Fibroblast of pulmonary artery (primary cell): Measurements from ENCODE around the gene TRRAP.
A peak's percentile ranks its signal among the peaks of the same experiment; 100 is the strongest.
"Not testable (repeated sequence)": the region's sequence is repeated elsewhere in the genome, so short reads cannot be mapped to it uniquely, and the experiment has no call there.

Experiments
- DNase-seq: peaks from one replicate; pipeline ENCODE4 v3.0.0-alpha.2; 2010; ENCODE audit warnings: low read depth
- H3K4me3 ChIP-seq: replicated peaks from 2 replicates; pipeline ENCODE4 v1.5.1; 2011; ENCODE audit warnings: low read depth, mild to moderate bottlenecking, control low read depth, low read length, moderate library complexity
- CTCF ChIP-seq: IDR thresholded peaks from 2 replicates; pipeline ENCODE4 v1.5.1; 2011; ENCODE audit warnings: mild to moderate bottlenecking, control low read depth, low read length, inconsistent platforms; ENCODE audit errors: missing control alignments

Gene TRRAP

GRCh38 chr7:99040104-99040958 lies 162.0 kb downstream of the TRRAP start:
- peak; percentile 66 for TF ChIP-seq CTCF
- H3K4me3 ChIP-seq, result no peak overlapping the region
- DNase-seq, result peak; percentile 91

DNA sequence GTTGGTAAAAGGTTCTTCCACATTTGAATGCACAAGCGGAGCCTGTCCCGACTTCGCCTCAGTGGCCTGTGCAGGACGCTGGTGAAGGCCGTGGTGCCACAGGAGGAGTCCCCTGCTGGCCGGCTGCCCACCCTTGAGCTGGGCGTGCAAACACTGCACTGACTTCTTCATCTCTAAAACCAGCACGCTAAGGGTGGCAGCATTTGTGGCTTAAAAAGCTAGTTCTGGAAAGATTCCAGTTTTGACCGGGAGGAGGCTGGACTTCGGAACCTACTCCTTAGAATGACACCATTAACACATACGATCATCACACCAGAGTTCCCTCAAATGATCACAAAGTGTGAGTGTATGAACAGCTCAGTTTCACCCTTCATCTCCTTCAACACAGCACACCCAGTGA lies 163.2 kb downstream of the TRRAP start:
- TF ChIP-seq CTCF, result no peak
- H3K4me3 ChIP-seq, result no peak overlapping the region
- DNase-seq, result no peak

DNA sequence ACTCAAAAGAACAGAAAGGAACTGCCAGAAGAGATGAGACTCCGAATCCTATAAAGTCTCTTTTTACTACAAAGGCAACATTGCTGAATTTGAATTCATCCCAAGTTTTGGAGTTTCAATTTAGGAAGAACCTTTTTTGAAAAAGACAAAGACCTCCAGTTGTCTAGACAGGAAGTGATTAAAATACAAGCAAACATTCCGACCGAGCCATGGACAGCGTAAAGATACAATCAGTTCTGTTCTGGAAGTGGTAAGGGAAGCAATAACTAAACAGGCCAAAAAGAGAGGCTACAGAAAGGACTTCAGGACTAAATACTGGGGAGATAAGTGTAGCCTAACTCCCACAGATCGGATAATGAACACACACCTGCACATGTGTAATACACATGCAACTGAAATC lies 164.6 kb downstream of the TRRAP start:
- TF ChIP-seq CTCF, result no peak
- peak; percentile 72 for DNase-seq
- H3K4me3 ChIP-seq, result no peak overlapping the region

DNA sequence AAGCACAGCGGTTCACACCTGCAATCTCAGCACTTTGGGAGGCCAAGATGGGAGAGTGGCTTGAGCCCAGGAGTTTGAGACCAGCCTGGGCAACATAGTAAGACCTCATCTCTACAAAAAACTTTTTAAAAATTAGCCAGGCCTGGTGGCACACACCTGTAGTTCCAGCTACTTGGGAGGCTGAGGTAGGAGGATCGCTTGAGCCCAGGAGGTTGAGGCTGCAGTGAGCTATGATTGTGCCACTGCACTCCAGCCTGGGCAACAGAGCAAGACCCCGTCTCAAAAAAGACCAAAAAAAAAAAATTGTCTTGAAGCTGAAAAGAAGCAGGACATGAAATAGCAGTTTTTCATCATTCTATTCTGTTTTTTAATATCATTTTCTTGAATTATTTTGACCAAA lies 166.5 kb downstream of the TRRAP start:
- not testable (repeated sequence) for DNase-seq, H3K4me3 ChIP-seq

DNA sequence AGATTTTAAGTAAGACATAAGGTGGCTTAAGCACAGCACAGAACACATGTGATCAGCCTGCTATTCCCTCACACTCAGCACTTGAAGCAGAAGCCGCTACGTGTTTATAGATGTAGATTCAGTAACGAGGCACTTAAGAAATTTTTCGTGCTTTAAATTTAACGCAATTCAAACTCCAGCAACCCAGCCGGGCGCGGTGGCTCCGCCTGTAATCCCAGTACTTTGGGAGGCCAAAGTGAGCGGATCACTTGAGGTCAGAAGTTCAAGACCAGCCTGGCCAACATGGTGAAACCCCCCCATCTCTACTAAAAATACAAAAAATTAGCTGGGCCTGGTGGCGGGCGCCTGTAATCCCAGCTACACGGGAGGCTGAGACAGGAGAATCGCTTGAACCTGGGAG lies 167.9 kb downstream of the TRRAP start:
- not testable (repeated sequence) for H3K4me3 ChIP-seq, DNase-seq

GRCh38 chr7:99046722-99047121 lies 168.4 kb downstream of the TRRAP start:
- no peak for DNase-seq
- no peak overlapping the region for H3K4me3 ChIP-seq
- no peak for TF ChIP-seq CTCF

DNA sequence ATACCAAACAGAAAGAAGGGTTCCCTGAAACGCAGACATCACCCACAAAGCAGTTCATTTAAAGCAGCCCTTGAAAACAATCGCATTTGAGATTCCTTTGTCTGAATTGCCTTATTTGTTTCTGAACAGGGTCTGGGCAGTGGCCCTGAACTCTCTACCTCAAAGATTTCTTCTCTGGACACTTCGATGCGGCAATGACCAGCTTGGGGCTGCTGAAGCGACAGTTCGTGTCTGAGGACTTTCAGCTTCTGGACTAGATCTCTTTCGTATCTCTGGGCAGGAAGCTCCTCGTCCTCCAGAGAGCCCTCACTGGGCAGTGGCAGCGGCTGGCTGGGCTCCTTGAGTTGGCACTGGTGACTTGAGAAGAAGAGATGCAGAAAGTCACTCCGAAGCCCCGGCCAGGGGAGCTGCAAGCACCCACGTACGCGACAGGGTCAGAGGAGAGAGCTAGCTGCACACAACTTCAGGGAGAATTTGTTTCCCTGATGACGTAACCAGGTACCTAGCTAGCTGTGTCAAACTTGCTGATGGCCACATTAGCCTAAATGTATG lies 169.3 kb downstream of the TRRAP start:
- DNase-seq, result no peak
- TF ChIP-seq CTCF, result no peak
- H3K4me3 ChIP-seq, result no peak overlapping the region

DNA sequence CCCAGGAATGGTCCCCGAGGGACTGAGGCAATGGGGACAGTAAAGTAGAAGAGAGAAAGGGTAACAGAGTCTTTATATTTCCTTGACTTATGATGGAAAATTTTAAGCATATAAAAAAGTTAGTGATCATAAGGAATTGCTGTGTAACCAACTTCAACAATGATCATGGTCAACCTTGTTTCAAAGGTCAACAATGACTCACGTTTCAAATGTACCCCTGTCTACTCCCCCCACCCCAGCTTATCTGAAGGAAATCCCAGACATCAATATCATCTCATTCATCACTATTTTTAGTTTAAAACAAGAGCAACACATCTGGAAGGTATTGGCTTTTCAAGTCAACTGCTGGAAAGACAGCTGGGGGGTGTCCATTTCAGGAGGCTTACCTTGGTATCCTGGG lies 172.6 kb downstream of the TRRAP start:
- TF ChIP-seq CTCF, result no peak
- no peak overlapping the region for H3K4me3 ChIP-seq
- no peak for DNase-seq
